GM19035 (cell line): Measurements from ENCODE around the gene CFAP73.

Experiments used
- ATAC-seq: cut with Tn5 transposase; IDR thresholded peaks from one replicate; pipeline ENCODE4 v1.9.1; 2021; ENCODE audit not compliant: unreplicated experiment

Gene CFAP73

GRCh38 chr12:113119980-113120669 is 29.4 kb upstream of the CFAP73 start:
- ATAC-seq, result no peak

DNA sequence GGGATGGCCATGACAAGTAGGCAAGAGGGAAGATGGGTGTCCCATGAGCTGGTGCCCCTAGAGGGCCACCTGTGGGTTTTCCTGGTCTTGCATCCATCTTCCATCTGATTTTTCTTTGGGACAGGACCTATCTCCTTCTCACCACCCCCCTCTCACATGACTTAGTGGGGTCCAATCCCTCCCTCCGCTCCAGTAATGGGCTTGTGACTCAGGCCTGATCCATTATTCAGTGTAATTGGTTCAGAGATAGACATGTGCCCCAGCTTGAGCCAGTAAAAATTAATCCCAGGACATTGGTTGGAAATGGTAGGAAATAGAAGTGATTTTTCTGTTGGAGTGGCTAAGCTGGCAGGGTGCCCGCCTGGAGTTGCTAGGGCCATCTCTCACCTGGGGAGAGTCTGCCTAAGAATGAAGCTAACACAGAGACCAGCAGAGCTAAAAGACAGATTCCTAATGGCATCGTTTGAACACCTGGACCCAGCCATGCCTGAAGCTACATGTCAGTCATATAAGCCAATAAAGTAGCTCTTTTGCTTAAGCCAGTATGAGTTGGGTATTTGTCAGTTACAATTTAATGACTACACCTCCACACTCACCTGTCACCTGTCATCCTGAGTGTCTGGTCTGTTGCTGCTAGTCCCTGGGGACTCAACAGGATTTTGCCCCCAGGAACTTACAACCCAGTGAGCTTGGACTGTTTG is 28.7 kb upstream of the CFAP73 start:
- no peak for ATAC-seq

DNA sequence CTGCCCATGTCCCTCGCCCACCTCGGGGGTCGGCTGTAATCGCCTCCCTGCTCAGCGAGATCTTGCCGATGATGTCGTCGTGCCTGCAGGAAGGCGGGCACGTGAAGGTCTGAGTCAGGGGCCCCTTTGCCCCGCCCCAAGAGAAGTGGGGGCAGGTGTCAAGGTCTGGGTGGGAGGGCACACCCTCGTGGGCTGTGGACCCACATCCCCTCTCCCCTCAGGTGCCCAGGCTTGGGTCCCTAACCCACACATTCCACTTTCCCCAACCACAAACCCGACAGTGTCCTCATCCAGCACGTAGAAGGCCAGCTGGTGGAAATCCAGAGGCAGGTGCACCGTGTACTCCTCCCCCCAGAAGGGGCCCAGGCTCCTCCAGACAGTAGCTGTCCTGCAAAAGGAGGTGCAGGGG is 21.7 kb upstream of the CFAP73 start:
- no peak for ATAC-seq

DNA sequence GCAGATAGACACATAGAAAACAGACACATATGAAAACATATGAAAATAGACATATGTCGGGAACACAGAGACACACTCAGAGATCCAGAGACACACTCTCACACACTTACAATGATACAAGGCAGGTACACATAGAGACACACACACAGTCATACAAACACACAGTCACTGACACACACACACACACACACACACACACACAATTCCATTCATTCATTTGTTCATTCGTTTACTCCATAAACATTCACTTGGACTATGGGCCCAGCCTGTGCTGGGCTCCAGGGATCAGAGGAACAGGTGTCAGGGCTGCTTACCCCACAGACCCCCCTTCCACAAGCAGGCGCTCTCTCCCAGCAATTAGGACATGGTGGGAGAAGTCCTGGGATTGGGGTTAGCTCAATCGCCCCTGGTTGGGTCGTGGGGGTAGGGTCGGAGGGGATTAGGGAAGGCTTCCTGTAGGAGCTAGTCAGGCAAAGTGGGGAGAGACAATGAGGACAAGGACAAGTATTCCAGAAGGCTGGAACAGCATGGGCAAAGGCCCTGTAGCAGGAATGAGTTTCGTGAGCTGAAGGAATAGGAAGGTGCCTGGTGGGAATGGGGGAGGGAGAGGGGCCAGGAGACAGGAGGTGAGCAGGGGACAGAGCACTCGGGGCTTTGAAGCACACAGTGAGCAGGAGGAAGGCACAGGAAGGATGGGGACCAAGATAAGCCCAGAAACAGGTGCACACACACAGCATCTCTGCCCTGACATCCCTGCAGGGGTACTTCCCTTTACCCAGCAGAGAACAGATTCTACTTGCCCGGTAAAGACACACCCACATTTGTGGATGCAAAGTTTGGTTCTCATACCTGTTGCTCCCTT is 20.5 kb upstream of the CFAP73 start:
- ATAC-seq, result no peak

GRCh38 chr12:113129664-113130456 is 19.7 kb upstream of the CFAP73 start:
- ATAC-seq, result no peak

GRCh38 chr12:113130457-113131135 is 18.9 kb upstream of the CFAP73 start:
- no peak for ATAC-seq

DNA sequence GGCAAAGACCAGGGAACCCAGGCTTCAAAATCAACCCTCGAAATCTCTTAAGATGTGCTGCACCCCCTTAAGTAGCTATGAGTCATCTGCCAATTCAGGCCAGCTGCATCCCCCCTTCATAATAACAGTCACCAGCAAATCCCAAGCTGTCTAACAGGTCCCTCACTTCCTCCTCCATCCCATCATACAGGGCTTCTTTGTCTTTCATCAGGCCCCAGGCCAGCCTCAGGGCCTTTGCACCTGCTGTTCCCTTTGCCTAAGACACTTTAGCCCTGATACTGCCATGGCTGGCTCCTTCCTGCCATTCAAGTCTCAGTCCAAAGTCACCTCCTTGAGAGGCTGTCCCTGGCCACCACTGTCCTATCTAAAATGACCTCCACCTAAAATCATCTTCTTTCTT is 18.0 kb upstream of the CFAP73 start:
- no peak for ATAC-seq

- ATAC-seq, result no peak
Measured at GRCh38 chr12:113133036-113133435, 16.5 kb upstream of the CFAP73 start.

GRCh38 chr12:113133666-113134065 is 15.9 kb upstream of the CFAP73 start:
- no peak for ATAC-seq

GRCh38 chr12:113134071-113134470 is 15.5 kb upstream of the CFAP73 start:
- ATAC-seq, result no peak

- no peak for ATAC-seq
Measured at GRCh38 chr12:113134521-113134951, 15.0 kb upstream of the CFAP73 start.

GRCh38 chr12:113135178-113136127 is 14.1 kb upstream of the CFAP73 start, which contains the start of gene RASAL1:
TSS of gene RASAL1 (minus strand) at chr12:113135761. CDS start at chr12:113135462, 299 bp downstream.
- no peak for ATAC-seq

DNA sequence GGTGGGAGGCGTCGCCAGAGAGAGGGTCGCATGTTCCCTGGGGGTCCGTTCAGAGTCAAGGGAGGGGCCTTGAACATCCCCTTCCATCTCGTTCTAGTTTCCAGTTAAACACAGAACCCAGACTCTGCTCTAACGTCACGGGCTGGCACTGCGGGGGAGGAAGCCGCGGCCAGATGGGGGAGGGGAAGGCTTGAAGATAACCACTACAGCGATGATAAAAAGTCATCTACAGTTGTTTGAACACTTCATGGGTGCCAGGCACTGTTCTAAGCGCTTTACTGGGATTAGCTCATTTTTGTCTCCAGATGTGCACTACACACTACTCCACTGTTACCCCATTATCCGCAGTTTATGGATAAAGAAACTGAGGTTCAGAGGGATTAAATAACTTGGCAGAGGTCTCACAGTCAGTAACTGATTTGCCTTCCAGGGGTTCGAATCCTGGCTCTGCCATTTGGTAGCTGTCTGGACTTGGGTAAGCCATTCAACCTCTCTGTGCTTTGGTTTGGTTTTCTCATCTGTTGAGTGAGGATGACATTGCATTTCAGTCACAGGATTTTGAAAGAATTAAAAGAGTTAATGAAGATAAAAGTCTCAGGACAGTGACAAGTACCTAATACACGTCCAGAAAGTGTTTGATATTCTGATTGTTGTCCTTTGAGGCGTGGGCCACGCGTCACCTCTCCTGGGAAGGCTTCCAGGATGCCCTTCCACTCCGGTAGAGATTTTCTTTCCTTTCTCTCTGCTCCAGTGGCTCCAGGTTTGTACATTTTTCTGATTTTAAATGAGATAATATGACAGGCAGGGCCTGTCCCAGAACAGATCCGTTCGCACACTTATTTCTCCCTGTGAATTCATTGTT is 13.2 kb upstream of the CFAP73 start:
- ATAC-seq, result no peak

- ATAC-seq, result no peak
Measured at GRCh38 chr12:113136990-113137511, 12.5 kb upstream of the CFAP73 start.

DNA sequence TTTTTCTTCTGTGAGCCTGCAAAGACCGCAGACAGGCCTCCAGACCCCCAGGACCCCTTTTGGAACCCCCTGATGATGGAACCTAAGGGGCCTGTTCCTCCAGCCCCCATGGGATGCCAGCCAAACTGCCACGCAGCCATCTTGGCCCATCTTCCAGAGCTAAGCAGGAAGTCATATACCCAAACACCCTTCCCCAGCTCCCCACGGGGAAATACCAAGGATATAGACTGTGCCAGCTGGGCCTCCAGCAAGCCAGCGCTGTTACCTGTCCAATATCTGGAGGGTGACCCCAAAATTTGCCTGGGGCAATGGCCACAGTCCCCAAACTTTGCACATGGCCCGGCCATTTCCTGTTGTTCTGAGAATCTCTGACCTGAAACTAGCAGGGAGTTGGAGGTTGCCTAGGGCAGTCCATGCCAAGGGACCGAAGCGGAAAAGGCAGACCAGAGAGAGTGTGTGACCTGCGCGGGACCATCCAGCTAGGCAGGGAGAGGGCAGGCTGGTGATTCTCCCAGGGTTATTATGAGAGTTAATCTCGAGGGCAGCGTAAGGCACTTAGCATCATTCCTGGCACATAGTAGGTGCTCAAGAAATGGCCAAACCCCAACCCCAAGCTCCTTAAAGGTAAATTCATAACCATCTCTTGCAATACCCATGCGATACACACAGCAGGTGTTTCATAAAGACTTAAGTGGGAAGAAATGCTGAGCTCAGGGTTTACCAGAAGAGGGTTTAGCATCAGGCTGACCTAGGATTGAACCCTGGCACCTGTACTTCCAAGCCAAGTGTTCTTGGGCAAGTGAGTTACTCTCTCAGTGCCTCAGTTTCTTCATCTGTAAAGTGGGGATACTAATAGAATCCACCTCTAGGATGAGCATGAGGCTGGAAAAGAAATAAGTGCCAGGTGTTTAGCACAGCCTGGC is 11.4 kb upstream of the CFAP73 start:
- ATAC-seq, result no peak

GRCh38 chr12:113138826-113139225 is 10.7 kb upstream of the CFAP73 start:
- ATAC-seq, result no peak

GRCh38 chr12:113140706-113141105 is 8.8 kb upstream of the CFAP73 start:
- no peak for ATAC-seq
